Measurements from ENCODE around the gene WDR47.
"Not testable (repeated sequence)": the region's sequence is repeated elsewhere in the genome, so short reads cannot be mapped to it uniquely, and the experiment has no call there.

Gene WDR47

GRCh38 chr1:109041621-109042468 lies at the start of gene WDR47:
WDR47 (minus strand) TSS chr1:109042102; CDS start chr1:109023512, 18,590 bp downstream.
- DNase-seq, result peak; percentile 95

DNA sequence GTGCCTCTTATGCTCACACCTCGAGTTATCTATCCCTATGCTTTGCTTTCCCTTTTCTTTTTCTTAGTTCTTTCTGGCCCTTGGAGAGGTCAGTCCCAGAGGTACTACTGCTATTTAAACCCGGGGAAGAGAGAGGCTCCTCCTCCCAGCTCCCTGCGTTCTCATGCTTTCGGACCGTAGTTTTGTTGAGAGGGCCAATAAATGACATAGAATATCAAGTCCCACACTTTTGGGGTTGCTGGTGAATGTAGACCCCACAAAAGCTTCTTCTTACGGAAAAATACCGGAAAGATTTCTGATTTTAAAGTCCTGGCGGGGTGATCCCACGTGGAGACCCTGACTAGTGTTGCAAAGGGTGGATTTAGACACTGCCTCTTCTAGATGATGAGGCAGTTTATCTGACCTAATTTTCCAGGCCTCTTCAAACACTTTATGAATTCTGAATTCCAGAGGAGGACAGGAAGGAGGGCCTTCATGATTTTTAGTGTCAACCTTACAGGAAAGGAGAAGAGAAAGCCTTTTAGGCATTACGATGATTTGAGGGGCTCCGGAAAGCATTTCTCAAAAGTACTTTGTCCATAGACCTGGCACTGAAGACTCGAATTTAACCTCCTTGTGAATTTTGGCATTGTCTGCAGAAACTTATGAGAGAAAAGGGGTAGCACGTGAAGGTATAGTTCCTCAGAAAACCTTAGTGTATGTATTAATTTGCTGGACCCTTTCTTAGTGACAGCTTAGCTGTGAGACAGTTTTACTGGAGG lies 49.4 kb upstream of the WDR47 start:
- DNase-seq, result no peak

DNA sequence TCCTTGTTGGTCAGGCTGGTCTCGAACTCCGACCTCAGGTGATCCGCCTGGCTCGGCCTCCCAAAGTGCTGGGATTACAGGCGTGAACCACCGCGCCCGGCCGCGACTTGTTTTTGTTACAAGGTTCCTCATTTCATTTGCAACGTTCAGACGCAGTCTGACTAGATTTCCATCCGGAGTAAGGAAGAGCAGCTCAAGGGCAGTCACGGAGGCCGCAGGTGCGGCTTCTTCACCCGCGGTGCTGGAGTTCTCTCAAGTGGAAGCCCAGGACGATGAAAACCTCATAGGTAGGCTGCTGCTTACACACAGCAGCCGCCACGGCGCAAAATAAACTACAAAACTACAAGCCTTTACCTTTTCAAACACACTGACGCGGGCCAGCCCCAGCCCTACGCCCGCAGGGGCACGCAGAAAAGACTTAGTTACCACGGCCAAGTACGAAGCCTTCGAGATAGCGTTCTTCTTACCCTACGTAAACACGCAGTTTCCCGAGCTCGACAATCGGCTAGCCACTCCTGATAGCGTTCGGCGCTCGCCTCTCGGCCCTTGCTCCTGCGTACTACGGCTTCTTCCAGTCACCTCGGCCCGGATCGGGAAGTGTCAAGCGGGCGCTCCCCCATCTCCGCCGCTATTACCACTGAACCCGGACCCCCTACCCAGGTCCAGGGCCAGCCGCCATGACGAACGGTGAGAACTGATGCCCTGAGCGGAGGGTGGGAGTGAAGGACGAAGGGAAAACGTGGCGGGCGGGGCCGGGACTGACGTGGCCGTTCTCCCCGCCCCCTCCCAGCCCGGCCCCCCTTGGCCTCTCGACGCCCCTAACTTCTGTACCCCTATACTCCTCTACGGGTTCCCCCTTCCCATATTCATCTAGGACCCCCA lies 48.5 kb upstream of the WDR47 start, which contains the start of gene TMEM167B:
TSS of gene TMEM167B (plus strand) at position 569 of the 882 bp plus-strand sequence. CDS start at position 678, 109 bp downstream.
- peak; percentile 82 for DNase-seq

- no peak for DNase-seq
These were observed 47.5 kb upstream of the WDR47 start for GRCh38 chr1:109089242-109090015.

DNA sequence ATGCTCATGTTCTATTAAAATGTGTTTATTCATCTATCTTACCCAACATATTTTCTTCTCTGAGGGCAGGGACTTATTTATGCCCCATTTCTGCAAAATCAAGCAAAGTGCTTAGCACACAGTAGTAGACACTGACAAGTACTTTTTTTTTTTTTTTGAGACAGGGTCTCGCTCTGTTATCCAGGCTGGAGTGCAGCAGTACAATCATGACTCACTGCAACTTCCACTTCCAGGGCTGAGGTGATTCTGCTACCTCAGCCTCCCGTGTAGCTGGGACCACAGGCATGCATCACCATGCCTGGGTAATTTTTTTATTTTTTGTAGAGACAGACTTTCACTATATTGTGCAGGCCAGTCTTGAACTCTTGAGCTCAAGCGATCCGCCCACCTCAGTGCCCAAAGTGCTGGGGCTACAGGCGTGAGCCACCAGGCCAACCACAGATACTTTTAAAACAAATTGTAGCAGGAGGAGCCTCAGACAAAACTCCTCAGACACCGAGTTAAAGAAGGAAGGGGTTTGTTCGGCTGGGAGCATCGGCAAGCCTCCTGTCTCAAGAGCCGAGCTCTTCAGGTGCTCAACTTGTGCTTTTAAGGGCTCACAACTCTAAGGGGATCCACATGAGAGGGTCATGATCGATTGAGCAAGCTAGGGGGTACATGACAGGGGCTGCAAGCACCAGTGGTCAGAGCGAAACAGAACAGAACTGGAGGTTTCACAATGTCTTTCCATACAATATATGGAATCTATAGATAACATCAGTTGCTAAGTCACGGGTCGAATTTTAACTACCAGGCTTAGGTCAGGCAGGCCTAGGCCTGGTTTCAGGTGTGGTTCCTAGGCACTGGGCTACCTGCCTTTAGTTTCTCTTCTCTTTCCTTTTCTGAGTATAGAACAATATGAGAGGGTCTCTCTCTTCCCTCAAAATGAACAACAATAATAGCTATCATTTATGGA lies 42.9 kb upstream of the WDR47 start:
- no peak for DNase-seq

- DNase-seq, result no peak
These were observed 42.0 kb upstream of the WDR47 start for GRCh38 chr1:109083923-109084322.

GRCh38 chr1:109083501-109083900 lies 41.6 kb upstream of the WDR47 start:
- no peak for DNase-seq

DNA sequence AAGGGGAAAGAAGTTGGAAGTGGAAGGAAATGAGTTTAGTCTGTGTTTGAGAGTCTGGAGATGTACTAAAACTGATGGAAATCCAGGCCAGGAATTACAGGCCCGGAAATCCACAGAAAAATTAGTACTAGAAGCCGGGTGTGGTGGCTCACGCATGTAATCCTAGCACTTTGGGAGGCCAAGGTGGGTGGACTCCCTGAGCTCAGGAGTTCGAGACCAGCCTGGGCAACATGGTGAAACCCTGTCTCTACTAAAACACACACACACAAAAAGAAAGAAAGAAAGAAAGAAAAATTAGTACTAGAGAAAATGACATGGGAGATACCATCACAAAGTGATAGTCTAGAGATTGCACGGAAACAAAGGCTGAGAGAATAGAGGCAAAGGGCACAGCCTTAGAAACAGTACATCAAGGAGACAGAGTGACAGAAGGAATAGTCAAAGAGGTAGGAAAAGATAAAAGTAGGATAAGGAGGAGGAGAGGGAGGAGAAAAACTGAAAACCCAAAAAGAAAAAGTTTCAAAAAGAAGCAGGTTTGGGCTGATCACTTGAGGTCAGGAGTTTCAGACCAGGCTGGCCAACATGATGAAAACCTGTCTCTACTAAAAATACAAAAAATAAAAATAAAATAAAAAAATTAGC lies 38.7 kb upstream of the WDR47 start:
- DNase-seq, result no peak

- DNase-seq, result no peak
These were observed 37.3 kb upstream of the WDR47 start for GRCh38 chr1:109079240-109079622.

- DNase-seq, result no peak
These were observed 36.4 kb upstream of the WDR47 start for GRCh38 chr1:109078317-109078716.

DNA sequence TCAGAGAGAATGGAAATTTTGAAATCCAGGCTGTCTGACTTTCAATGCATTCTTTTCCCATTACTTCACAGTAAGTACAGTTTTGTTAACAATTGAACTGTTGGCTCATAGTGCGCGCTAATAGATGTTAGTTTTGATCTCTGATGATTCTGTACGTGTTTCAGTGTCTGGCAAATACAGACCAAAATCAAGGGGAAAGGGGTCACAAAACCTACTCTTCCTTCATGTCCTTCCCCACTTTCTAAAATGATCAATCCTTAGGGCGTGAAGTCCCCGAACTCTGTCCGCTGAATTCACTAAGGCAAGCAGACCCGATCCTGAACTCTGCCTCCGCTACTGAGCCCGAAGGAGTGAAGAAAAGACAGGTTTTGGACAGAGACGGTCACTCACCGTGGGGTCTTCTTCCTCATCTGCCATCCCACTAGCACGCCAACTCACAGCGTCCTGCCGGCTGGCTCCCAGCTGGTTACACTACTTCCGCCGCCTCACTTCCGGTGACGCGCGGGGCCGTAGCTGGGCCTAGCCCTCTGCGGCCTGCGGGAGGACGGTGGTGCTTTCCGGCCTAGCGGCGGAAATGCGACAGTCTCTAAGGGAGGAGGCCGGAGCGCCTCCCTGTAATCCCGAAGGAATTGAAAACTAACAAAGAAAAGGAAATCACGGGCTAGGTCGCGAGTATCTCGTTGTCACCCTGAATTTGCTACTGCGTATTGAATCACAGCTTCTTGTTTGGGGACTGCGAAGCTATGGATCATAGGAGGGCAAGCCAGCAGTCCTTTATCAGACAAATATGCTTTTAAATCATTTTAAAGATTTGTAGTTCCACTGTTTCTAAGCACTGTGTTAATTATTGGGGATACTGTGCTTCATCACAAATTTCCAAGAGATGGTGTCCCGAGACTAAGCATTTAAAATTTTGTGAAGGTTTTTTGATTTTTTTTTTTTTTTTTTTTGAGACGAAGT lies 33.9 kb upstream of the WDR47 start, which contains the start of gene TAF13:
TSS of gene TAF13 (minus strand) at position 473 of the 960 bp plus-strand sequence. CDS start at position 417, 56 bp downstream.
- peak; percentile 82 for DNase-seq

GRCh38 chr1:109069294-109069693 lies 27.4 kb upstream of the WDR47 start:
- DNase-seq, result no peak

DNA sequence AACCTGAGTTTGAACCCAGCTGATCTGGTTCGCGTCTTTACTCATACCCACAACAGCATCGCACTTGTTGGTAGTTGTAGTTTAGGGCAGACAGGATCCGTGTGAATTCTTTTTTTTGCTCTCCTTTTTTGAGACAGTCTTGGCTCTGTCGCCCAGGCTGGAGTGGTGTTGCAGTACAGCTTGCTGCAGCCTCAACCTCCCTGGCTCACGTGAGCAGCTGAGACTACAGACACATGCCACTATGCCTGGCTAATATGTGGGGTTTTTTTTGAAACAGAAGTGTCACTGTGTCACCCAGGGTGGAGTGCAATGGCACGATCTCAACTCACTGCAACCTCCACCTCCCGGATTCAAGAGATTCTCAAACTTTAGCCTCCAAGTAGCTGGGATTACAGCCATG lies 26.0 kb upstream of the WDR47 start:
- DNase-seq, result no peak

- DNase-seq, result no peak
These were observed 23.2 kb upstream of the WDR47 start for GRCh38 chr1:109065137-109065536.

DNA sequence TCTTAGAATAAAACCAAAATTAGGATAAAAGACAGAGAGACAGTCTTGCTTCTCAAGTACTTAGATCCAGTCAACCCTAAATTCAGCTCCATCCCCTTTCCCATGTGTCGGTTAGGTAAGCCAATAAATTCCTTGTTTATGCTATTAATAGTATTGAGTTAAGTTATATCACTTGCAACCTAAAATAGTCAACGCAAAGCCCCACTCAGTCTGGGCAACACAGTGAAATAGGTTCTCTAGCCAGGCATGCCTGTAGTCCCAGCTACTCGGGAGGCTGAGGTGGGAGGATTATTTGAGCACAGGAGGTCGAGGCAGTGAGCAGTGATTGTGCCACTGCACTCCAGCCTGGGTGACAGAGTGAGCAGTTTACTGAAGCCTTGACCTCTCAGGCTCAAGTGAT lies 19.3 kb upstream of the WDR47 start:
- DNase-seq, result no peak

DNA sequence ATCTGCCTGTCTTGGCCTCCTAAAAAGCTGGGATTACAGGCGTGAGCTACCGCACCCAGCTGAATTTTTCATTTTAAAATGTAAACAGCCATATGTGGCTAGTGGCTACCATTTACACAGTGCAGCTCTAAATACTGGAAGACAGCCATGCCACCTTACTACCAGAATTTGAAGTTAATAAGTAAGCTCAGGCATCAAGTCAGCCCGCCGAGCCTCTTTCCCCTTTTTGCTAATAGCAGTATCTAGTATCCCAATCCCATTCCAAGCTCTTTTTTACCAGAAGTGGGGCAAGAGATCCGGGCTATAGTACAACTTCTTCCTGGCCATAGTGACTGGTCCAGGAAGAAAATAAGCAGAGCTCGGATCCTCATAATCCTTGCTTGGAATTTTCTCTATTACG lies 18.8 kb upstream of the WDR47 start:
- no peak for DNase-seq

- DNase-seq, result no peak
These were observed 17.1 kb upstream of the WDR47 start for GRCh38 chr1:109059026-109059425.

- DNase-seq, result no peak
These were observed 14.2 kb upstream of the WDR47 start for GRCh38 chr1:109056064-109056463.

DNA sequence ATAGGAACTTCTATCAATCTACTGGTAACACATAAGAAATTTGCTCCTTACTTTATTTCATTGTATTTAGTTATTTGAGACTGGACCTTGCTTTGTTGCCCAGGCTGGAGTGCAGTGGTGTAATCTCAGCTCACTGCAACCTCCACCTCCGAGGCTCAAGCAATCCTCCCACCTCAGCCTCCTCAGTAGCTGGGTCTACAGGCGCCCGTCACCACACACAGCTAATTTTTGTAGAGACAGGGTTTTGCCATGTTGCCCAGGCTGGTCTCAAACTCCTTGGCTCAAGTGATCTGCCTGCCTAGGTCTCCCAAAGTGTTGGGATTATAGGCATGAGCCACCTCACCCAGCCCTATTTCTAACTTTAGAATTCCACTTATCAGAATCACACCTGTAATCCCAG lies 10.2 kb upstream of the WDR47 start:
- not testable (repeated sequence) for DNase-seq

Measured in activated effector memory CD4-positive, alpha-beta T cell treated with Interleukin-2 at 50 U/mL for 16 hours (primary cell).